IPS DF 6.9 (cell line): ENCODE measurements around the gene CEP63.
"Not testable (repeated sequence)": the region's sequence is repeated elsewhere in the genome, so short reads cannot be mapped to it uniquely, and the experiment has no call there.

Experiments
- DNase-seq: peaks from one replicate; pipeline ENCODE4 v3.0.0-alpha.2; 2013; ENCODE audit warnings: low read depth, low spot score
- H3K27ac ChIP-seq: one replicate; pipeline ENCODE4 v1.5.1; 2013; ENCODE audit warnings: low read length, control low read depth
- H3K27me3 ChIP-seq: 2 replicates; pipeline ENCODE4 v1.6.1; 2013; ENCODE audit warnings: mild to moderate bottlenecking, low read length; ENCODE audit not compliant: control insufficient read depth, insufficient read depth
- H3K36me3 ChIP-seq: 2 replicates; pipeline ENCODE4 v1.6.1; 2013; ENCODE audit warnings: low read length; ENCODE audit not compliant: control insufficient read depth, insufficient read depth
- H3K4me1 ChIP-seq: 2 replicates; pipeline ENCODE4 v1.6.1; 2013; ENCODE audit warnings: low read length; ENCODE audit not compliant: control insufficient read depth, insufficient read depth
- H3K4me3 ChIP-seq: 2 replicates; pipeline ENCODE4 v1.5.1; 2013; ENCODE audit warnings: mild to moderate bottlenecking, low read length
- H3K9me3 ChIP-seq: 2 replicates; pipeline ENCODE4 v1.6.1; 2013; ENCODE audit warnings: low read length, inconsistent platforms; ENCODE audit not compliant: control insufficient read depth, insufficient read depth
- WGBS: extraction: QIAGEN DNeasy Blood & Tissue Kit; methylation state at CpG from one replicate; pipeline ENCODE4 v1.1.7; 2013; ENCODE audit warnings: mixed read lengths, missing lambda C conversion rate; ENCODE audit not compliant: insufficient read length, insufficient coverage; 5-methylcytosine and 5-hydroxymethylcytosine counted together

The CEP63 gene

GRCh38 chr3:134563601-134564000 is 77.7 kb downstream of the CEP63 start:
- no peaks in the 10 kb centered on the region for H3K4me1 ChIP-seq
- H3K36me3 ChIP-seq, result no peaks in the 10 kb centered on the region
- no peak overlapping the region for H3K4me3 ChIP-seq
- no peak for DNase-seq
- no CpG with 5 or more reads among the region's 6 CpGs for WGBS
- H3K27me3 ChIP-seq, result no peaks in the 10 kb centered on the region
- H3K27ac ChIP-seq, result no peak overlapping the region
- H3K9me3 ChIP-seq, result no peaks in the 10 kb centered on the region

- no peaks in the 10 kb centered on the region for H3K27me3 ChIP-seq
- no peak for DNase-seq
- H3K36me3 ChIP-seq, result no peaks in the 10 kb centered on the region
- no peaks in the 10 kb centered on the region for H3K4me1 ChIP-seq
- no peak overlapping the region for H3K4me3 ChIP-seq
- H3K9me3 ChIP-seq, result peaks cover 2% of the 10 kb centered on the region; the same call in 1 of the 2 replicates
- H3K27ac ChIP-seq, result no peak overlapping the region
- no CpG with 5 or more reads among the region's 2 CpGs for WGBS
Observed at GRCh38 chr3:134564991-134565390, 79.1 kb downstream of the CEP63 start.

- H3K9me3 ChIP-seq, result peaks cover 5% of the 10 kb centered on the region; the same call in 1 of the 2 replicates
- DNase-seq, result no peak
- H3K4me1 ChIP-seq, result no peaks in the 10 kb centered on the region
- WGBS, result no CpG with 5 or more reads among the region's 4 CpGs
- H3K4me3 ChIP-seq, result no peak overlapping the region
- H3K27me3 ChIP-seq, result no peaks in the 10 kb centered on the region
- H3K27ac ChIP-seq, result no peak overlapping the region
- H3K36me3 ChIP-seq, result no peaks in the 10 kb centered on the region
Observed at GRCh38 chr3:134567605-134568004, 81.7 kb downstream of the CEP63 start.

- H3K27ac ChIP-seq, result no peak overlapping the region
- peaks cover 5% of the 10 kb centered on the region; the same call in 1 of the 2 replicates for H3K9me3 ChIP-seq
- DNase-seq, result no peak
- H3K27me3 ChIP-seq, result no peaks in the 10 kb centered on the region
- H3K36me3 ChIP-seq, result no peaks in the 10 kb centered on the region
- WGBS, result no CpG with 5 or more reads among the region's 6 CpGs
- no peaks in the 10 kb centered on the region for H3K4me1 ChIP-seq
- no peak overlapping the region for H3K4me3 ChIP-seq
Observed at GRCh38 chr3:134568790-134569189, 82.9 kb downstream of the CEP63 start.

- H3K4me3 ChIP-seq, H3K36me3 ChIP-seq, H3K9me3 ChIP-seq, H3K27ac ChIP-seq, DNase-seq, H3K27me3 ChIP-seq, H3K4me1 ChIP-seq: not testable (repeated sequence)
- WGBS, result no CpG with 5 or more reads among the region's 2 CpGs
Observed at GRCh38 chr3:134569899-134570298, 84.0 kb downstream of the CEP63 start.

GRCh38 chr3:134576426-134576825 is 90.6 kb downstream of the CEP63 start:
- no peak overlapping the region for H3K4me3 ChIP-seq
- H3K4me1 ChIP-seq, result no peaks in the 10 kb centered on the region
- no peaks in the 10 kb centered on the region for H3K27me3 ChIP-seq
- no peak for DNase-seq
- no peaks in the 10 kb centered on the region for H3K9me3 ChIP-seq
- H3K27ac ChIP-seq, result no peak overlapping the region
- H3K36me3 ChIP-seq, result no peaks in the 10 kb centered on the region
- no CpG with 5 or more reads among the region's 6 CpGs for WGBS

- no peaks in the 10 kb centered on the region for H3K9me3 ChIP-seq
- no peaks in the 10 kb centered on the region for H3K36me3 ChIP-seq
- WGBS, result no CpG with 5 or more reads among the region's 3 CpGs
- DNase-seq, result no peak
- no peak overlapping the region for H3K4me3 ChIP-seq
- no peaks in the 10 kb centered on the region for H3K4me1 ChIP-seq
- H3K27ac ChIP-seq, result no peak overlapping the region
- no peaks in the 10 kb centered on the region for H3K27me3 ChIP-seq
Observed at GRCh38 chr3:134576831-134577230, 91.0 kb downstream of the CEP63 start.

- Histone ChIP-seq H3K27me3 (no peaks in the 10 kb centered on the region), H3K9me3 (no peaks in the 10 kb centered on the region), H3K27ac (no peak overlapping the region), H3K4me1 (no peaks in the 10 kb centered on the region), H3K4me3 (no peak overlapping the region), H3K36me3 (no peaks in the 10 kb centered on the region)
- no CpG with 5 or more reads among the region's 3 CpGs for WGBS
- no peak for DNase-seq
Observed at GRCh38 chr3:134579141-134579665, 93.3 kb downstream of the CEP63 start.

GRCh38 chr3:134590766-134591165 is 104.9 kb downstream of the CEP63 start:
- no peak overlapping the region for H3K4me3 ChIP-seq
- no peaks in the 10 kb centered on the region for H3K4me1 ChIP-seq
- no peaks in the 10 kb centered on the region for H3K9me3 ChIP-seq
- H3K27me3 ChIP-seq, result no peaks in the 10 kb centered on the region
- H3K36me3 ChIP-seq, result no peaks in the 10 kb centered on the region
- H3K27ac ChIP-seq, result no peak overlapping the region
- DNase-seq, result no peak

- no peaks in the 10 kb centered on the region for H3K4me1 ChIP-seq
- H3K36me3 ChIP-seq, result no peaks in the 10 kb centered on the region
- H3K27ac ChIP-seq, result no peak overlapping the region
- no peaks in the 10 kb centered on the region for H3K27me3 ChIP-seq
- DNase-seq, result no peak
- H3K4me3 ChIP-seq, result no peak overlapping the region
- H3K9me3 ChIP-seq, result no peaks in the 10 kb centered on the region
- WGBS, result no CpG with 5 or more reads among the region's 5 CpGs
Observed at GRCh38 chr3:134592806-134593205, 106.9 kb downstream of the CEP63 start.

- Histone ChIP-seq H3K4me3 (no peak overlapping the region), H3K27me3 (no peaks in the 10 kb centered on the region), H3K36me3 (no peaks in the 10 kb centered on the region), H3K9me3 (no peaks in the 10 kb centered on the region), H3K4me1 (no peaks in the 10 kb centered on the region), H3K27ac (no peak overlapping the region)
- no peak for DNase-seq
- no CpG with 5 or more reads among the region's 8 CpGs for WGBS
Observed at GRCh38 chr3:134594331-134594741, 108.5 kb downstream of the CEP63 start.
